GM19397 (cell line): ENCODE measurements around the gene MARCHF11.

ENCODE experiments used
- ATAC-seq: cut with Tn5 transposase; IDR thresholded peaks from one replicate; pipeline ENCODE4 v1.9.1; 2021; ENCODE audit warnings: mild to moderate bottlenecking, moderate library complexity; ENCODE audit not compliant: unreplicated experiment

MARCHF11 gene

GRCh38 chr5:16061163-16061562 lies 118.4 kb downstream of the MARCHF11 start:
- no peak for ATAC-seq

DNA sequence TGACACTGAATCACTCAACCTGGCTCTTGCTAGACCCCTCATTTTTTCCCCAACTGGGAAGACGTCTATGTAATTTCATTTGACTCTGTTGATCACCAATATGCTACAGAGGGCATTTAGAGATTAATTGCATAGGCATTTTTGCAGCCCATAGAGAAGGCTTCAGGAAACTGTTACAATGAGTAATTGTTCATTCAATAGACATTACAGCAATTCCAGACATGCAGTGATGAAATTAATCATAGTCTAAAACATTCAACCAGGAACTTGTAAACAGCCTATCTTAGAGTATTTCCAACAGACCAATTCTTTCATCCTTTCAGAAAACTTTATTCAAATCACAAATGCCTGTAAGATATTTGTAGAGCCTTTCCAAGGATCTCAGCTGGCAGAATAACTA lies 122.3 kb downstream of the MARCHF11 start:
- no peak for ATAC-seq

DNA sequence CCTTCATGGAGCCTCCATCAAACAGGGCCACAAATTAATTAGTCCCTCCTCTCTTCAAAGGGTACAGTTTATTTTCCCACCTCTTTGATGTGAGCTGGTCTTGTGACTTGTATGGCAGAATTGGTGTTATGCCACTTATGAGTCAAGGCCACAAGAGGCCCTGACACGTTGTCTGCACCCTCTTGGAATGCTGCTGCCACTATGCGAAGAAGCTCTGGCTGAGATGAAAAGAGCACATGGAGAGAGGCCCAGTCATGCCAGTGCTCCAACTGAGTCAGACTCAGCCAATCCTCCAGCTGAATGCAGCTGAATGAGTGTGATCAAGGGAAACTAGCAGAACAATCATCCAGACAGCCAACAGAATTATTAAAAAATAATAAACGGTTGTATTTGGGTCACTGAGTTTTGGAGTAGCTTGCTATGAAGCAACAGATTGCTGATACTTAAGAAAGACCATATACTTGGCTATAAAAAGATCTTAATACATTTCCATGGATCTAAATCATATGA lies 128.3 kb downstream of the MARCHF11 start:
- no peak for ATAC-seq

DNA sequence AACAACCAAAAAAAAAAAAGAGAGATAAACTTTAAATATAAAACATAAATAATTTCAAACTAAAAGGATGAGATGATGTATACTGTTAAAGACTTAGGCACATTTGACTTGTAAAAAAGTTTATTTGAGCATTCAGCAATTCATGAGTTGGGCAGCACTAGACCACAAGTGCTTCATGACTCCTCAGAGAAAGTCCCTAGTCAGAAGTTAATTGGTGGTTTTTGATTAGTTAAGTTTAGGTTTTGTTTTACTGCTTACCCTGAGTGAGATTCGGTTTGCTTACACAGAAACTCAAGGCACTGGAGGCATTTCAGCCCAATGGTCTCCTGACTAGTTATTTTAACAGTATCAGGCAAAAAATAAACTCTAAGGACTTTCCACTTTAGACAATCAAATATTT lies 129.2 kb downstream of the MARCHF11 start:
- no peak for ATAC-seq

DNA sequence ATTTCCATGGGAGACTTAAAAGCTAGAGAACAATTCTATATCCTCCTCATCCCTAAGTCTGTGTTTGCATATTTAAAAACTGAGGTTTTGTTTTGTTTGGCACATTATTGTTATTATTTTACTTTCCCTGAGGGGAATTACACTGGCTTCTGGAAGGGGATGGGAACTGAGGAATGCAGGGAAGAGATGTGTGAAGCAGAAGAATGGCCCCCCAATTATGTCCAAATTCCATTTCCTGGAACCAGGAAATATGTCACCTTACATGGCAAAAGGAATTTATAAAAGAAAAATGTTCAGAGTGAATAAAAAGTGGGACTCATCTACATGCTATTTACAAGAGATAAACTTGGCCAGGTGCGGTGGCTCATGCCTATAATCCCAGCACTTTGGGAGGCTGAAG lies 129.8 kb downstream of the MARCHF11 start:
- ATAC-seq = no peak

DNA sequence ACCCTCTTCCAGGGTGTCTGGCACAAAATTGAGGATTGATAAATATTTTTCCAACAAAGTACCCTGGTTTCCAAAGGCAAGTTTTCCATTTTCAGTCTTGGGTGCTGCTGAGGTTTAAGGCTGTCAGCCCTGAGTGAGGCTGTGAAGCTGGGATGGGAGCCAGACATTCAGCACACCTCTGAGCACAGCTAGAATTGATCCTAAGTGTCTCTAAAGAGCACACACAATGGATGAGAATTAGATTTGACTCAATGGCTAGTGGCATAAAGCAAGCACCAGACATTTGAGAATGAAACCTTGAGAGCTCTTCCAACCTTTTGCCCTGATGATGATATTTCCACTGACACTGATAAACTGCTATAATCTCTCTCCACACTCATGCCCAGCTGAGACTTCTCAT lies 131.5 kb downstream of the MARCHF11 start:
- no peak for ATAC-seq

DNA sequence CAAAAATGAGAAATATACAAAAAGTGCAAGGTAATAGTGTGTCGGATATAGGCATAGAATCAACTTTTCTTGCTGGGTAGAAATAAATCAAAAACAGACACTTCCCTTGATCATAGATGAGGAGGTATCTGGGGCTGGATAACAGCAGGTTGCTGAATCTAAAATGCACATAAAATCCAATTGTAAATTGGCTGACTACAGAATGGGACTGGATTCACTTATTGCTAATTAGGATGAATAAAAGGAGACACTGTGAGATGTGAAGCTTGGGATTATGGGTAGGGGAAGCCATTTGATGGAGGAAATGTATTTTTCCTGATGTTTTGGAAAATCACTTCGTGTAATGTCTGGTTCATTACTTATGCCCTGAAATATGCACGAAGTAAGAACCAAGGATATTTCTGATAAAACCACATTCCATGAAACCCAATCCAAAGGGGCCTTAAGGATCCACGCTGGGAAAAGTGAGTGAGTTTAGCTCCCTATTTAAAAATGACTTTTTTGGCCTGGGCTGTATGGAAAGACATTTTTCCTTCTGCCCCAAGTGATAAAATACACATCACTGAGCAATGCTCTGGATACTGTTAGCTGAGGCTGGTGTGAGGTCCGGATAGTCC lies 136.1 kb downstream of the MARCHF11 start:
- ATAC-seq = no peak

- no peak for ATAC-seq
Observed at GRCh38 chr5:16037121-16037845, 142.3 kb downstream of the MARCHF11 start.

GRCh38 chr5:16034319-16035001 lies 145.1 kb downstream of the MARCHF11 start:
- ATAC-seq = no peak

GRCh38 chr5:16033187-16033925 lies 146.2 kb downstream of the MARCHF11 start:
- no peak for ATAC-seq

DNA sequence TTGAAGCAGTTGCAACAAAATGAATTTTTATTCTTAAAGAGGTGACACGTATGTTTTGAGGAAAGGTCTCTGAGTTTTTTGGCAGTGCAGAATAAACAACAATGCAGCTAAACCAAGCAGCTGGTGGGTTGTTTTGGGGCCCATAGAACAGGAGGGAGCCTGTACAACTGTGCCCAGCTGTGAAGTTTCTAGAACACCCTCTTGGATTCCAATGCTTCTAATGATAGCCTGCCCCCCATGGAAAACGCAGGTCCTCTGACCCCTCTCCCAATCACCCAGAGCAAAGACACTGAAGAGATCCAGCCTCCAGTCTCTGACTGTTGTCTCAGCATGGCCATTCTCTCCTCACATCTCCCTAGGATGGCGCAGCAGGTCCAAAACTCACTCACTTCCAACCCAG lies 150.9 kb downstream of the MARCHF11 start:
- ATAC-seq = no peak

DNA sequence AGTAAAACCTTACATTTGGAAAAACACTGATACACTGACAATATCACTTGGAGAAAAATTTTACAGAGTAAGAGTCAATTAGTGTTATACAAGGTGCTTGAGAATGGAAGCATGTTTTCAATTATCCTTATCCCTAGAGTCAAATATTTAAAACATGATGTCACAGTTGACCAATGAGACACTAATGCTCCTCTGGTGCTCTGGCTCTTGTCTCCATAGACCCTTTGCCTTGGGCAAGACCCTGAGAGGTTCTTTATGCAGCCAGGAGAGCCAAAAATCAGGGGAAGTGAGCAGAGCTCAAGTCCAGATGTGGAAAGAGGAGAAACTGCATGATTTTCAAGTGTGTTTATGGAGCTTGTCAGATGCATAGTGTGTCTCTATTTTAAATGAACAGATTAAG lies 153.9 kb downstream of the MARCHF11 start:
- ATAC-seq = no peak

DNA sequence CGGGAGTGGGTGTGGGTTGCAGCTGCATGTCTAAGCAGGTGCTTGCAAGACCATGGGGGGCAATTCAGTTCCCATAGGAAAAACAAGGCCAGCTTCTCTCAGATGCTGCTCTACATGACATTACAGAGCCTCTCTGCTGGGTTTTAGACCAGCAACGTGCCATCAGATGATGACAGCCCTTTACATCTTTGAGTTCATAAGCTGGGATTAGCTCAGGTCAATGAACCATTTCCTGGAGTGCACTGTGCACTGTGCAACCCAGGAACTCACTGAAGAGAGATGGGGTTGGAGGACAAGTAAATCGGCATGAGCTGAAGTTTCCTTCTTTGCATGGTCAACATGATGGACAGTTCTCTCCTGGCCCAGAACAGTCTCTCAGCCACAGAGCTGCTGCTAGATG lies 160.6 kb downstream of the MARCHF11 start:
- ATAC-seq = no peak

DNA sequence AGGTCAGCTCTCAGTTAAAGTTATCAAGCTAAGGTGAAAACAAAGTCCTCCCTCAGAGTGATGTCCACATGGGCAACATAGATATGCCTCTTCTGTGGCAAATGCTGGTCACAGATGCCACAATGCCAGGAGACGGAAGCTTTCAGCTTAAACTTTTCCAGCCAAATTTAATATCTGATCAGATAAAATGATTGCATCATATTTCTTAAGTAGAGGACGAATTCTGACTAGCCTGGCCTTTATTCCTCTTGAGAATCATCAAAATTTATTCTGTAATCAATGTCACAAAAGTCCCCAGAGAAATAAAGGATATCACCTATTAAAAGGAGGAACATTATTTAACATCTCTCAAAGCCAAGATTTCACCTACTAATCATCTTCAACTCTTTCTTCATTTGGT lies 161.9 kb downstream of the MARCHF11 start:
- no peak for ATAC-seq
